ENCODE results near the gene ENO2.

DNA sequence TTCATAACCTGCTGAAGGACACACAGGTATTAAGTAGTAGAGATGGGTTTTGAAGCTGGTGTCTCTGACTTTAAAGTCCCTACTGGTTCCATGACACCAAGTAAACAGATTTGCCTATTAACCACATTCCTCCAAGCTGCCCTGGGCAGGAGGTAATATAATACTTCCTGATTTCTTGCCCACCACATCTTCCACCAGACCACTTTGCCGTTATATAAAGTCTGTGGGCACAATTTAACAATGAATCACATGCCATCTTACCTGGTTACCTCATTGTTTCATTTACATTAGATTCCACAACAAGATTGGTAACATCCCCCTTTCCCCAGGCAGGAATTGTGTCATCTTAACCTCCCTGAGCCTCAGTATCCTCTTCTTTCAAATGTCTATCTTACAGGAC lies 10.7 kb upstream of the ENO2 start:
- TF ChIP-seq, protein P1, sequence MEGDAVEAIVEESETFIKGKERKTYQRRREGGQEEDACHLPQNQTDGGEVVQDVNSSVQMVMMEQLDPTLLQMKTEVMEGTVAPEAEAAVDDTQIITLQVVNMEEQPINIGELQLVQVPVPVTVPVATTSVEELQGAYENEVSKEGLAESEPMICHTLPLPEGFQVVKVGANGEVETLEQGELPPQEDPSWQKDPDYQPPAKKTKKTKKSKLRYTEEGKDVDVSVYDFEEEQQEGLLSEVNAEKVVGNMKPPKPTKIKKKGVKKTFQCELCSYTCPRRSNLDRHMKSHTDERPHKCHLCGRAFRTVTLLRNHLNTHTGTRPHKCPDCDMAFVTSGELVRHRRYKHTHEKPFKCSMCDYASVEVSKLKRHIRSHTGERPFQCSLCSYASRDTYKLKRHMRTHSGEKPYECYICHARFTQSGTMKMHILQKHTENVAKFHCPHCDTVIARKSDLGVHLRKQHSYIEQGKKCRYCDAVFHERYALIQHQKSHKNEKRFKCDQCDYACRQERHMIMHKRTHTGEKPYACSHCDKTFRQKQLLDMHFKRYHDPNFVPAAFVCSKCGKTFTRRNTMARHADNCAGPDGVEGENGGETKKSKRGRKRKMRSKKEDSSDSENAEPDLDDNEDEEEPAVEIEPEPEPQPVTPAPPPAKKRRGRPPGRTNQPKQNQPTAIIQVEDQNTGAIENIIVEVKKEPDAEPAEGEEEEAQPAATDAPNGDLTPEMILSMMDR (IDR thresholded peaks at IDR 0.05; ENCODE audit: low read depth, low read length): no peak
- no peak for TF ChIP-seq EZH2phosphoT487 (IDR thresholded peaks at IDR 0.05; ENCODE audit: low read depth)

Data from OCI-LY3 (cell line).